Posterior vena cava (tissue), 2 donors: ENCODE measurements around the gene GRWD1. TPM values are rescaled to one million over a fixed set of nuclear protein-coding genes. Genes with fewer than 3 reads are reported as not detected.
"Not testable (repeated sequence)": the region's sequence is repeated elsewhere in the genome, so short reads cannot be mapped to it uniquely, and the experiment has no call there.

Experiments
- DNase-seq: peaks from one replicate; pipeline ENCODE4 v3.0.0-alpha.2; 2020; ENCODE audit warnings: low spot score
- intact Hi-C, 2 donors: fragments of 100-400 bp; cut with DNase I; formaldehyde crosslinking; loops; one replicate each; pipeline versions ENCODE4 v1.14.1 to v1.14.2; 2022 to 2023
- total RNA-seq, 2 donors: library from RNA; stranded (reverse); fragmentation: NEBNext Ultra II Directional; extraction: Animal tissue kit (Norgen Biotek cat#: 25700); gene quantifications; one replicate each; pipeline ENCODE4 v1.2.1, GENCODE V29; 2021
- donor health status: DM: yes; HTN: yes; CAD: no.
- donor health status: DM: yes; HTN: yes; CAD: no.

The GRWD1 gene
- total RNA-seq, 2 donors from 2014 or later = 21.1 to 24.2 TPM

DNA sequence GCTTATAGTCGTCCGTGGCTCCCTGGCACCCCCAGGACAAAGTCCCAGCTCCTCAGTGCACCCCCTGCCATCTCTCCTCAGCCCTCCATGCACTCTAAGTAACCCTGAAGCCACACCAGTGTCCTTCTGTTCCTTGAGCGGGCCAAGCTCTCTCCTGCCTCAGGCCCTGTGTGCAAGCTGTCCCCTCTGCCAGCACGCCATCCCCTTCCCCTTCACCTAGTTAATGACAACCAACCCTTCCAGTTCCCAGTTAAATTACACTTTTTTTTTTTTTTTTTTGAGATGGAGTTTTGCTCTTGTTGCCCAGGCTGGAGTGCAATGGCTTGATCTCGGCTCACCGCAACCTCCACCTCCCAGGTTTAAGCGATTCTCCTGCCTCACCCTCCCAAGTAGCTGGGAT is 42.7 kb downstream of the GRWD1 start:
- intact Hi-C loops, DNase-seq: not testable (repeated sequence)

DNA sequence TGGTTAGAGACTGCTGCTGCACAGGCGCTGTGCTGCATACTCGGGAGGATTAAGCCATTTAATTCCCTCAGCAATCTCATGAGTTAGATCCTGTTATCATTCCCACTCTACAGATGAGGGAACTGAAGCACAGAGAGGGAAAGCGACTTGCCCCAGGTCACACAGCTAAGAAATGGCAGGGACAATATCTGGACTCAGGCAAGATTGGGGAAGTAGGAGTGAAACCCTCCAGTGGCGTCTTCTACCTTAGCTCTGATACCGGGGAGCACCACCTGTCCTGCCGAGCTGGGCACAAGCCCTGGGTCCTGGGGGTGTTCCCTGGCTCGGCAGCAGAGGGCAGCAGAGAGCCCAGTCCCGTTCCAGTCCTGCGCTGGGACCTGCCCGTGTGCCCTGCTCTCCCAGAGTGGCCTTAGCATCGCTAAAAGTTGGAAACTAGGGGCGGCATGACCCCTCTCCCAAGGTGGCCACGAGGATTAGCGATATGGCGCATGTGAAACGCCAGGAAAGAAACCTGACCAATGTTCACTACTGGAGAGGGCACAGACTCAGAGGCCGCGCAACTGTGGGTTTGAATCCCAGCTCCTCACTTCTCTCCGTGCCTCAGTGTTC is 43.9 kb downstream of the GRWD1 start:
- intact Hi-C loops = loop anchor here (5.0 to 10.0 kb wide), 2 partner anchors 95 to 98 kb away; no protein-coding TSS in a partner anchor
- DNase-seq = peak; percentile 93

DNA sequence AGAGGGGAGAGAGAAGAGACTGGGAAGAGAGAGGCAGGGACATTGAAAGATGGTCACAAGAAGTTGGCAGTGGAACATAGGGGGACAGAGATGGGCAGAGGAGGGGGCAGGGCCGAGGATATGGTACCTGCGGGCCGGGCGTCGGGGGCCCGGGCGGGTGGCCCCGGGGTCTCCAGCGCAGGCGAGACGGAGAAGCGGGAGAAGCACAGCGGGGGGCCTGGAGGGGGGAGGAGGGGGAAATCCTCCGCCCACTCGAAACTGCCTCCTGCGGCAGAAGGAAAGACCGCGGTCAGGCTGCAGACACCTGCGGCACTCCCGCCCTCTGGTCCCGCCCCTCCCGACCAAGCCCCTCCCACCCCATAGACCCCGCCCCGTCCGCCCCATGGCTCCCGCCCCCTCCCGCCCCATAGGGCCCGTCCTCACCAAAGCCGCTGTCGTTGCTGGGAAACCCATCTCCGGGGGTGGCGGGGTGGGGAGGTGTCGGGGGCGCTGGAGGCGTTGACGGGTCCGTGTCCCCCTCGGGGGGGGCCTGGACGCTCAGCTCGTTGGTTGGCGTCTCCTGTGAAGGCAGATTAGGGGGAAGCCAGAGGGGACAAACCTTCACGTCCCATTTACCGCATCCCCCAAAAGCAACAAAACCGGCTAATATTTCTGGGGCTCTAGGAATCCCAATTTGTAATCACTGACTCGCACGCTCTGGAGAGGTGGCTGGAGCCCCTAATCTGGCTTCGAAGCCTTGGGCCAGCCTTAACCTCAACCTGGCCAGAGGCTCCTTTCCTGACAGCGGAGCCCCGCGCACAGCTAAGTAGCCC is 45.4 kb downstream of the GRWD1 start:
- DNase-seq = no peak
- intact Hi-C loops = loop anchor here (5.0 to 10.0 kb wide), 2 partner anchors 94 to 96 kb away; no protein-coding TSS in a partner anchor

DNA sequence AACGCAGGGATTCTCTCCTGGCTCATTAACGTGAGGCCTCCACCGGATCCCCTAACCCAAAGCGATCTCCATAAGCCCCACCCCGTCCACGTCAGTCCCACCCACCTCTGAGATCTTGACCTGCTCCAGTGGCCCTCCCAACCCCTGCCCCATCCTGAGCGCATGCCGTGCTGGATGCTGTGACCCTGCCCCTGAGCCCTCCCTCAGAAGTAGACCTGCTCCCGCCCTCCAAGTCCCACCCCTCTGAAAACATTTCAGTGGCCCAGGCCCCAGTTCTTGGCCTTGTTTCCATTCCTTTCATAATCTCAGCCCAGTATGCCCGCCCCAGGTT is 46.0 kb downstream of the GRWD1 start:
- DNase-seq = no peak
- intact Hi-C loops = loop anchor here (5.0 to 10.0 kb wide), 2 partner anchors 93 to 96 kb away; no protein-coding TSS in a partner anchor

- intact Hi-C loops = loop anchor here (5.0 to 10.0 kb wide), 2 partner anchors 92 to 94 kb away; no protein-coding TSS in a partner anchor
- peak; percentile 99 for DNase-seq
Measured at GRCh38 chr19:48492925-48493717, 47.3 kb downstream of the GRWD1 start.

DNA sequence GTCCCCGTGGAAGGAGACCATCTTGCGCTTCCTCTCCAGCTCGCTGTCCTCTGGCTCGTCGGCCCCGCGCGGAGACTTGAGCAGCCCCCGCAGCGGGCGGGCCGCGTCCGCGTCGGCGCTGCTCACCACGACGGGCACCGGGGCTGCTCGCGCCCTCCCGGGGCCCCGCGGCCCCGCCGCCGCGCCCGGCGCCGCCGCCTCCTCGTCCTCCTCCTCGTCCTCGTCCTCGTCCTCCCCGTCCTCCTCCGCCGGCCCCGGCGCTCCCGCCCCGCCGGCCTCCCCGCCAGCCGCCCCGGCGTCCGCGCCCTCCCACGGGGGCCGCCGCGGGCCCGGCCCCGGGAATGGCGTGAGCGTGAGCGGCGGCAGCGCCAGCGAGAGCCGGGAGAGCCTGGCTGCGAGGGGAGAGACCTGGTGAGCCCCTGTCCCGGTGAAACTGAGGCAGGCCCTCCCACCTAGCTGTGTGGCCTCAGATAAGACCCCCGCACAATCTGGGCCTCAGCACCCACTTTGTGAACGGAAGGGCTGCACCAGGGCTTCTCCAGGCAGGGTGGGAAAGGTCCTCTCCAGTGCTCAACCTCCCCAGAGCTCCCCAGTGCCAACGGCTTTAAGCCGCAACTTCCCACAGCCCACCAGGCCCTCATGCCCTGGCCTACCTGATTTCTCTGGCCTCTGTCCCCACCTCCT is 48.1 kb downstream of the GRWD1 start:
- intact Hi-C loops = loop anchor here (5.0 to 10.0 kb wide), 2 partner anchors 91 to 93 kb away; no protein-coding TSS in a partner anchor
- no peak for DNase-seq

GRCh38 chr19:48495396-48495795 is 49.6 kb downstream of the GRWD1 start:
- intact Hi-C loops = loop anchor here in 1 of 2 donors (10.0 kb wide), 1 partner anchor 89 kb away; no protein-coding TSS in a partner anchor

DNA sequence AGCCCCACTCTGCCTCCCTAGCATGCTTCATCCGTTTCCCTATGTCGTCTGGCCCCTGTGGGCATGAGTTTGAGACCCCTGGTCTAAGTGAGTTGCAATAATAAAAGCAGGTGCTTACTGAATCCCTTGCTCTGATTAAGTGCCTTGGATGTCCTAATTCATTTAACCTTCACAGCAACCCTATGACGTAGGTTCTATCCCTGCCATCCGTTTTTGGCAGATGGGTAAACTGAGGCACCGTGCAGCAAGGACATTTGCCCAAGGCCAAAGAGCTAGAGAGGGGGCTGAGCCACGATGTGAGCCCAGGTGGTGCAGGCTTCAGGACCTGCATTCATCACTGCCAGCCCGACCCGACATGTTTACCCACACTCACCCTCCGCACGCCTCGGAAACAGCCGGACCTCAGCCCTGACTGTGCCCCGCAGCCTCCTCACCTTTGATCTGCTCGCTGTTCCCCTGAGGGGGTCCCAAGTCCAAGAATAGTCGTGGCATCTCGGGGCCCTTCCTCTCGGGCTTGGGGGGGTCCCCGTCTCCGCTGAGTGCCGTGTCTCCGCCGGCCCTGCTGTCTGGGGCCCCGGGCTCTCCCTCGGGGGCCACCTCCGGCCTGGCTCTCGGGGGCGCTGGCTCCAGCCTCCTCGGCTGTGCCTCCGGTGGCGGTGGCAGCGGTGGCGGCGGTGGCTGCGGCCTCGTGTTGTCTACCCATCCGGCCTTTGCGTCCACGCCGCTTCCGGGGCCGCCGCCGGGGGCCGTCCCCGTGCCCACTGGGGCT is 51.4 kb downstream of the GRWD1 start:
- DNase-seq = no peak
- intact Hi-C loops = loop anchor here in 1 of 2 donors (10.0 kb wide), 1 partner anchor 88 kb away; no protein-coding TSS in a partner anchor

More at GRCh38 chr19:48495396-48495795, 49.6 kb downstream of the GRWD1 start:
- DNase-seq = no peak

DNA sequence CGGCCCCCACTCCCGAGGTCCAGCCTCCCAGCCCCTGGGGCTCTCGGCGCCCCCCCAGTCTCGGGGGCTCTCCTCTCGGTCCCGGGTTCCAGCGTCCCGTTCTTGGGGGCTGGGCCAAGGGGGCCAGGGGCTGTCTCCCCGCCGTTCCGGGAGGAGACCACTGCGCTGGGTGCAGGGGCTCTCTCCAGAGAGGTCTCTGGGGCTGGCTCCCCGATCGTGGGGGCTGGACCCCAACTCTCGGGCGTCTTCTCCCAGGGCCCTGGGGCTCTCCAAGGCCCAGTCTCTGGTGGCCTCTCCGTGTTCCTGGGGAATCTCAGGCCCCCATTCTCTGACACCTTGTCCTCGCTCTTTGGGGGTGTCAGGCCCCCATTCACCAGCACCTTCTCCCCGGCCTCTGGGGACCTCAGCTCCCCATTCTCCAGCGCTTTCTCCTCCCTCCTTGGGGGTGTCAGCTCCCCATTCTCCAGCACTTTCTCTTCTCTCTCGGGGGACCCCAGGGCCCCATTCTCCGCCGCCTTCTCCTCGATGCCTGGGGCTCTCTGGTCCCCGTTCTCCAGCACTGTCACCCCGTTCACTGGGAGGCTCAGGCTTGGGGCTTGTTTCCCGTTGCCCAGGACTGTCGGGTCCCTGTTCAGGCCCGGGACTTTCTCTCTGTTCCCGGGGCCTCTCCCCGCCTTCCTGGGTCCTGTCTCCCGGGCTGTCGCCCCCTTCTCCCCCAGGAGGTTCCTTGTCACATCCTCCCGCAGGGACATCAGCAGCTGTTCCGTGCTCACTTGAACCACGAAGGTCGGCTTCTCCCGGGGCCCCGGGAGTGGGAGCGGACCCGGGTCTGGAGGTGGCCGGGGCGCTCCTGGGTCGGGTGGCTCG is 52.2 kb downstream of the GRWD1 start:
- DNase-seq = no peak

GRCh38 chr19:48498595-48499311 is 53.0 kb downstream of the GRWD1 start:
- intact Hi-C loops = loop anchor here in 1 of 2 donors (10.0 kb wide), 1 partner anchor 86 kb away; no protein-coding TSS in a partner anchor
- DNase-seq = no peak

More for the DNA sequence above, 52.2 kb downstream of the GRWD1 start:
- intact Hi-C loops = loop anchor here in 1 of 2 donors (10.0 kb wide), 1 partner anchor 87 kb away; no protein-coding TSS in a partner anchor

- intact Hi-C loops = loop anchor here (5.0 to 10.0 kb wide), 2 partner anchors 83 to 85 kb away; no protein-coding TSS in a partner anchor
- DNase-seq = no peak
Measured at GRCh38 chr19:48499316-48500090, 53.7 kb downstream of the GRWD1 start.

DNA sequence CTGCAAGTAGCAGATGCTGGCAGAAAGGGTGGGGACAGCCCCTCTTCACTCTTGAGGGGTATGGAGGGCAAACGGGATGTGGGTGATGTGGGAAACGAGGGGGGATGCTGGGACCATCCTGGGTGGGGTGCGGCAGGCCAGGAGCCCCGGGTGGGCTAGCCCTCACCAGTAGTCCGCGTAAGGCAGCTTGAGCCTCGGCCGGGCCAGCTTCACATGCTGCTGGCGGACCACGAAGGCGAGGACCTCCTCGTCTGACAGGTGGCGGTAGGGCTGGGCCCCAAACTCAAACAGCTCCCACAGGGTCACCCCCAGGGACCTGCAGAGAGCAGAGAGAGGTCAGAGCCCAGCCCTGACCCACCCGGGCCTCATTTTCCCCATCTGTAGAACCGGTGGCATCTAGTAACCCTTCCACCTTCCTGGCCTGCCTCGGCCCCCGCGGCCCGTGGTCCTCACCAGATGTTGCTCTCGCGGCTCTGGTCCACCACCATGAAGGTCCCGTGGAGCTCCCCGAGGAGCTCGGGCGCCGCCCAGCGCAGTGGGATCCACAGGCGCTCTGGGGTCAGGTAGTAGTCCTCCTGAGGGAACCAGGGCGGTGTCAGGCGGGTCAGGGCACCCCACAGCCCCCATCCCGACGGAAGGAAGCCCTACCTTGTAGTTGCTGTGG is 55.2 kb downstream of the GRWD1 start:
- DNase-seq = no peak
- intact Hi-C loops = loop anchor here in 1 of 2 donors (5.0 kb wide), 1 partner anchor 81 kb away; no protein-coding TSS in a partner anchor

DNA sequence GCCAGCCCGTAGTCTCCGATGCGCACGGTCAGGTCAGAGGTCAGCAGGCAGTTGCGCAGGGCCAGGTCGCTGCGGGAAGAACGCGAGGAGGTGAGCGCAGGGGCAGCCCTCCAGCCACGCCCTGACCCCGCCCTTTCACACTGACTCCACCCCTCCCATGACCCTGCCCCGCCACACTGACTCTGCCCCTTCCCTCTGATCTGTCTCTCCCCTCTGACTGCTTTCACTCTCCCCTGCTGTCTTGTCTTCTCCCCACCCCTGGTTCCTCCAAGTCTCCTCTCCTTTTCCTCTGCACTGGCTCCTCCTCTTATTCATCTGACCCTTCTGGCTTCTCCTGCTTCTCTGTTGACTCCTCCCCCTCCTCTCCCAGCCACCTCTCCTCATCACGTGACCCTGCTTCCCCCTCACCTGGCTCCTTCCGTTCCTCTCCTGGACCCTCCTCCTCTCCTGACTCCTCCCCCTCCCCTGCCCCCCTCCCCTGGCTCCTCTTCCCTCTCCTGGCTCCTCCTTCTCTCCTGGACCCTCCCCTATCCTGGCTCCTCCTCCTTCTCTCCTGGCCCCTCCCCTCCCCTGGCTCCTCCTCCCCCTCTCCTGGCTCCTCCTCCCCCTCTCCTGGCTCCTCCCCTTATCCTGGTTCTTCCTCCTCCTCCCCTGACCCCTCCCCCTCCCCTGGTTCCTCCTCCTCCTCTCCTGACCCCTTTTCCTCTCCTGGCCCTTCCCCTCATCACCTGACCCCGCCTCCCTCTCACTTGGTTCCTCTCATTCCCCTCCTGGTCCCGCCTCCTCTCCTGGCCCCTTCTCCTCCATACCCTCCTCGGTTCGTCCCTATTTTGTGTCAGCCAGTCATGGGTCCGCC is 55.9 kb downstream of the GRWD1 start:
- DNase-seq = no peak
- intact Hi-C loops = loop anchor here in 1 of 2 donors (5.0 kb wide), 1 partner anchor 81 kb away; no protein-coding TSS in a partner anchor
